ENCODE results near the gene F3. TPM values are rescaled to one million over a fixed set of nuclear protein-coding genes. Genes with fewer than 3 reads are reported as not detected.
A peak's percentile ranks its signal among the peaks of the same experiment; 100 is the strongest.

The F3 gene
- total and polyA plus RNA-seq, 3 experiments from 2014 or later = 0.11 to 0.16 TPM; not detected in 1

DNA sequence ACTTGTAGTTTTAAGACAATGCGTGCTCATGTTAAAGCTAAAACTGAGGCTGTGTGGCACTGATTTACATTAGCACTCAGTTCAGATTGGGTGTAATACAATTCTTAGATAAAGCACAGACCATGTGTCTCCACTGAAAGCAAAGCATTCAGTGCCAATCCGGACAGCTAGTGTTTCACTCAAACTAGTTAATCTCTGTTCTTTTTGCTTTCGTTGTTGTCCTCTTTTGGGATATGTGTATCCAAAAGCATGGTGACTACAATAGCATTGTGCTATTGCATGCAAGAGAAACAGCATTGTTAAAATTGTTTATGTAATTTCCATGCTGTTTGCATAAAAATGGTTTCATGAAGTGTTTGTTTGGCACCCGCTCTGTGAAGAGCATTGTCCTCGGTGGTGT, 54.6 kb downstream of the F3 start:
- H3K27me3 Mint-ChIP-seq = no peaks in the 10 kb centered on the region
- Histone ChIP-seq H3K4me3 (ENCODE audit: low read length) (no peak overlapping the region), H3K9me3 (ENCODE audit: low read length) (no peaks in the 10 kb centered on the region), H3K27ac (ENCODE audit: low read depth, low read length) (no peak overlapping the region), H3K36me3 (ENCODE audit: insufficient read depth, low read length) (peaks cover 7% of the 10 kb centered on the region), H3K27me3 (ENCODE audit: insufficient read depth, low read length, poor library complexity, severe bottlenecking) (no peaks in the 10 kb centered on the region), H3K4me1 (ENCODE audit: insufficient read depth, low read length) (no peaks in the 10 kb centered on the region)
- no peak overlapping the region for H3K4me3 Mint-ChIP-seq
- H3K36me3 Mint-ChIP-seq = peaks cover 24 to 67% (median 28%) of the 10 kb centered on the region in 3 donors
- CTCF ChIA-PET = no interaction called here
- H3K9me3 Mint-ChIP-seq = no peaks in the 10 kb centered on the region
- no peaks in the 10 kb centered on the region for H3K4me1 Mint-ChIP-seq
- no peak overlapping the region for H3K27ac Mint-ChIP-seq
- POLR2A ChIA-PET = no interaction called here
- no peak for DNase-seq

DNA sequence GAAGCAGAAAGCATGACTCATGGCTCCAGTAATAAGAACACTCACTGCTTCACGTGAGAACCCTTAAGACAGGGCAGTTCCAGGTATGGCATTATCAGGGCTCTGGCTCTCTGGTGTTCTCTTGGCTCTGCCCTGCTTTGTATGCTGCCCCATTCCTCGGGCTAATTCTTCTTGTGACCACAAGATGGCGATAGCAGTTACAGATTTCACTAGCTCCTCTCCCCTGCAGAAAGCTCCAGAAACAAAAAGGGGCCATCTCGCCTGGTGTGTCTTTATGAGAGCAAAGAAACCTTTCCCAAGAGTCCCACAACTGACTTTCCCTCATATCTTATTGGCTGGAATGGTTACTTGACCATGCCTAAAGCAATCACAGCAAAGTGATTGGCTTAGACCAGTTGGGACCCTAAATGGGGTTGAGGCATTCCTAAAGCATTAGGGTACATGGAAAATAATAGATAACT, 60.1 kb downstream of the F3 start:
- Histone ChIP-seq H3K36me3 (ENCODE audit: insufficient read depth, low read length) (peaks cover 7% of the 10 kb centered on the region), H3K27me3 (ENCODE audit: insufficient read depth, low read length, poor library complexity, severe bottlenecking) (no peaks in the 10 kb centered on the region), H3K4me3 (ENCODE audit: low read length) (no peak overlapping the region), H3K9me3 (ENCODE audit: low read length) (no peaks in the 10 kb centered on the region), H3K27ac (ENCODE audit: low read depth, low read length) (no peak overlapping the region), H3K4me1 (ENCODE audit: insufficient read depth, low read length) (no peaks in the 10 kb centered on the region)
- H3K4me1 Mint-ChIP-seq = no peaks in the 10 kb centered on the region
- H3K36me3 Mint-ChIP-seq = peaks cover 12 to 58% (median 22%) of the 10 kb centered on the region in 3 donors
- H3K9me3 Mint-ChIP-seq = no peaks in the 10 kb centered on the region
- no peaks in the 10 kb centered on the region for H3K27me3 Mint-ChIP-seq
- no peak overlapping the region for H3K4me3 Mint-ChIP-seq
- DNase-seq = peak in 4 of 5 donors; percentile 7 to 48 (median 36)
- peak overlapping the region in 1 of 8 donors; percentile 66 for H3K27ac Mint-ChIP-seq
- CTCF ChIA-PET = interaction anchor here (0.6 to 2.9 kb wide), 8 partner anchors 9 to 324 kb away, joined by 3 to 31 read pairs (median 4); no protein-coding TSS in a partner anchor
- POLR2A ChIA-PET = no interaction called here

DNA sequence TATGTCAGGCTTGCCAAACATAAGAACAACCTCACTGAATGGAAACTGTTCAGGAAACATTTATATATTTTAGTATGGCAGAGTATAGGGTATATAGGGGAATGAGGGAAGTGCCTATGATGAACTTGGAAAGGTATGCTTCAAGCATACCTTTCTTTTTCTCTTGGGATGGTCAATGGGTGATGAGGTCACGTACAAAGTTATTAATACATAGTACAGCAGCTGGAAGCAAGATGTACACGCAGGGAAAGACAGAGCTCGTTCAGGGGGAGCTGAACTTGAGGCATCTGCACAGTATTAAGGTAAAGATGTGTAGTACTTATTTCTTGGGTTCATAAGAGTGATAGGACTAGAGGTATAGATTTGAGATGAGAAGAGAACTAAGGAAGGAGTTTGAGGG, 61.9 kb downstream of the F3 start:
- H3K27ac Mint-ChIP-seq = no peak overlapping the region
- POLR2A ChIA-PET = no interaction called here
- CTCF ChIA-PET = no interaction called here

More for the DNA sequence above, 61.9 kb downstream of the F3 start:
- Mint-ChIP-seq H3K36me3 (peaks cover 15 to 59% (median 22%) of the 10 kb centered on the region in 3 donors), H3K27me3 (no peaks in the 10 kb centered on the region), H3K9me3 (no peaks in the 10 kb centered on the region), H3K4me3 (no peak overlapping the region), H3K4me1 (no peaks in the 10 kb centered on the region)
- no peak for DNase-seq
- Histone ChIP-seq H3K4me3 (ENCODE audit: low read length) (no peak overlapping the region), H3K27me3 (ENCODE audit: insufficient read depth, low read length, poor library complexity, severe bottlenecking) (no peaks in the 10 kb centered on the region), H3K9me3 (ENCODE audit: low read length) (no peaks in the 10 kb centered on the region), H3K27ac (ENCODE audit: low read depth, low read length) (no peak overlapping the region), H3K36me3 (ENCODE audit: insufficient read depth, low read length) (peaks cover 7% of the 10 kb centered on the region), H3K4me1 (ENCODE audit: insufficient read depth, low read length) (no peaks in the 10 kb centered on the region)

Other genes with a start within 250 kb of the F3 start
- 10 to 100 TPM; 36.7 to 38.8 TPM for gene ABCD3, start 123.4 kb downstream of the F3 start, total RNA-seq
- gene ABCD3, start 123.4 kb downstream of the F3 start, polyA plus RNA-seq = 28.3 TPM